DND-41 (cell line): Measurements from ENCODE around the gene CNKSR2.

Source experiments
- ATAC-seq: fragments of 200-7000 bp; cut with Tn5 transposase; 3 replicates; pipeline ENCODE4 v1.9.1; 2021; ENCODE audit warnings: low read depth; ENCODE audit not compliant: insufficient read depth
- DNase-seq: peaks from one replicate; pipeline ENCODE4 v3.0.0-alpha.2; 2020
- H2AFZ ChIP-seq: 2 replicates; pipeline ENCODE4 v1.6.0; 2012; ENCODE audit warnings: low read depth, low read length
- H3K27ac ChIP-seq: 2 replicates; pipeline ENCODE4 v1.5.1; 2012; ENCODE audit warnings: low read length, inconsistent platforms
- H3K27me3 ChIP-seq: fragments of 200-600 bp; sonication (generic); 2 replicates; pipeline ENCODE4 v1.6.0; 2012; ENCODE audit warnings: low read length, mild to moderate bottlenecking, inconsistent platforms; ENCODE audit not compliant: insufficient read depth, poor library complexity
- H3K36me3 ChIP-seq: 2 replicates; pipeline ENCODE4 v1.5.1; 2012; ENCODE audit warnings: low read length, inconsistent platforms; ENCODE audit not compliant: insufficient read depth
- H3K4me1 ChIP-seq: 2 replicates; pipeline ENCODE4 v1.5.1; 2012; ENCODE audit warnings: mild to moderate bottlenecking, low read length; ENCODE audit not compliant: insufficient read depth
- H3K4me2 ChIP-seq: 2 replicates; pipeline ENCODE4 v1.6.0; 2012; ENCODE audit warnings: mild to moderate bottlenecking, moderate library complexity, low read length, inconsistent platforms; ENCODE audit not compliant: insufficient read depth
- H3K4me3 ChIP-seq, 2 experiments: fragments of 200-600 bp in 1 of 2; shearing (Covaris generic) in 1 of 2; 2 replicates each; pipeline ENCODE4 v1.5.1; 2012 to 2016; ENCODE audit warnings: inconsistent platforms in 2 of 2, low read length in 2 of 2, mild to moderate bottlenecking in 2 of 2, low read depth in 1 of 2, moderate library complexity in 1 of 2
- H3K79me2 ChIP-seq: 2 replicates; pipeline ENCODE4 v1.6.0; 2012; ENCODE audit warnings: low read length, inconsistent platforms; ENCODE audit not compliant: insufficient read depth
- H3K9ac ChIP-seq: 2 replicates; pipeline ENCODE4 v1.6.0; 2012; ENCODE audit warnings: low read depth, mild to moderate bottlenecking, inconsistent platforms, low read length, moderate library complexity
- H3K9me3 ChIP-seq: 2 replicates; pipeline ENCODE4 v1.5.1; 2012; ENCODE audit warnings: low read length, moderate library complexity, mild to moderate bottlenecking, inconsistent platforms; ENCODE audit not compliant: insufficient read depth, severe bottlenecking
- H4K20me1 ChIP-seq: 2 replicates; pipeline ENCODE4 v1.6.0; 2012; ENCODE audit warnings: low read length; ENCODE audit not compliant: insufficient read depth
- EZH2 ChIP-seq: IDR thresholded peaks from 3 replicates; pipeline ENCODE4 v1.6.1; 2012; ENCODE audit warnings: borderline replicate concordance, low read depth, mild to moderate bottlenecking, moderate library complexity, low read length, inconsistent platforms; ENCODE audit not compliant: severe bottlenecking
- TF ChIP-seq, protein P1 (sequence below): IDR thresholded peaks from 2 replicates; pipeline ENCODE4 v1.5.1; 2012; ENCODE audit warnings: borderline replicate concordance, low read length, moderate library complexity, mild to moderate bottlenecking; ENCODE audit not compliant: poor library complexity, severe bottlenecking; ENCODE audit errors: extremely low read depth

Gene CNKSR2

DNA sequence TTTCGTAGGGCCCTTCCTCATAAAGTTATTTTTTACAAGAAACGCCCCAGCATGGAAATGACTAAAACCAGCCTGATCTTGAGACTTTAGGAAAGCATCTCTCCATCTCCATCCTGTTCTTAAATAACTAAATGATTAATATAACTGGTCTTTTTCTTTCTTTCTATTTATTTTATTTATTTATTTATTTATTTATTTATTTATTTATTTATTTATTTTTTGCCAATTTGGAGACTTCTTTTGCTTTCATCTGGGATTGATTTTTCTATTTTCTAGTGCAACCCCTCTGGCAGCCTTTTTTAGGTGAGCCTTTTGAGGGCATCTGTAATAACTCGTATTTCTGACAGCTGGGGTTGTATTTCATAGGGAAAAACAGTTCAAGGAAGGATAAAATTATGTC lies 285.1 kb downstream of the CNKSR2 start:
- no peak for DNase-seq

DNA sequence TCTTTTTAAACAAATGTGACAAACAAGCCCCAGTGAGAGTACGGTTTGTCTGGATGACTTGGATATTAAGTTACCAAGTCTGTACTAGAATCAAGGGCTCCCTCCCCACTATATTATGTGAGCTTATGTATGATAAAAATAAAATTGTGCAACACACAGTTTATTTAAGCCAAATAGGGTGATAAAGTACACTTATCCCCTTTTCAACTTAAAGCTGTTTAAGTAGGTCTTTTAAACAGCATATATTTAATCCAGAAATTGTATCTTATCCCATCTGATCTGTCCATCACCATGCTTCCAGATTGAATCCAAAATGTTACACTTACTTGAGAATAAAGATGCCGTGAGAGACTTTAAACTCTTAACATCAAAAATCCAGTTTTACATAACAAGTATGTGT lies 285.9 kb downstream of the CNKSR2 start:
- no peak overlapping the region for H2AFZ ChIP-seq
- no peaks in the 10 kb centered on the region for H4K20me1 ChIP-seq
- TF ChIP-seq, protein P1, sequence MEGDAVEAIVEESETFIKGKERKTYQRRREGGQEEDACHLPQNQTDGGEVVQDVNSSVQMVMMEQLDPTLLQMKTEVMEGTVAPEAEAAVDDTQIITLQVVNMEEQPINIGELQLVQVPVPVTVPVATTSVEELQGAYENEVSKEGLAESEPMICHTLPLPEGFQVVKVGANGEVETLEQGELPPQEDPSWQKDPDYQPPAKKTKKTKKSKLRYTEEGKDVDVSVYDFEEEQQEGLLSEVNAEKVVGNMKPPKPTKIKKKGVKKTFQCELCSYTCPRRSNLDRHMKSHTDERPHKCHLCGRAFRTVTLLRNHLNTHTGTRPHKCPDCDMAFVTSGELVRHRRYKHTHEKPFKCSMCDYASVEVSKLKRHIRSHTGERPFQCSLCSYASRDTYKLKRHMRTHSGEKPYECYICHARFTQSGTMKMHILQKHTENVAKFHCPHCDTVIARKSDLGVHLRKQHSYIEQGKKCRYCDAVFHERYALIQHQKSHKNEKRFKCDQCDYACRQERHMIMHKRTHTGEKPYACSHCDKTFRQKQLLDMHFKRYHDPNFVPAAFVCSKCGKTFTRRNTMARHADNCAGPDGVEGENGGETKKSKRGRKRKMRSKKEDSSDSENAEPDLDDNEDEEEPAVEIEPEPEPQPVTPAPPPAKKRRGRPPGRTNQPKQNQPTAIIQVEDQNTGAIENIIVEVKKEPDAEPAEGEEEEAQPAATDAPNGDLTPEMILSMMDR: no peak
- TF ChIP-seq EZH2: no peak
- H3K27ac ChIP-seq: no peak overlapping the region
- no peaks in the 10 kb centered on the region for H3K79me2 ChIP-seq
- no peak overlapping the region for H3K4me3 ChIP-seq
- H3K4me2 ChIP-seq: no peak overlapping the region
- no peak overlapping the region for H3K9ac ChIP-seq
- ATAC-seq (no peak), DNase-seq (no peak)
- no peaks in the 10 kb centered on the region for H3K27me3 ChIP-seq
- H3K4me1 ChIP-seq: no peaks in the 10 kb centered on the region
- no peaks in the 10 kb centered on the region for H3K9me3 ChIP-seq
- H3K36me3 ChIP-seq: peaks cover 2% of the 10 kb centered on the region; the same call in 1 of the 2 replicates

More for the DNA sequence above, 285.1 kb downstream of the CNKSR2 start:
- H2AFZ ChIP-seq: no peak overlapping the region
- H3K4me1 ChIP-seq: no peaks in the 10 kb centered on the region
- peaks cover 2% of the 10 kb centered on the region; the same call in 1 of the 2 replicates for H3K36me3 ChIP-seq
- H4K20me1 ChIP-seq: no peaks in the 10 kb centered on the region
- no peaks in the 10 kb centered on the region for H3K9me3 ChIP-seq
- no peaks in the 10 kb centered on the region for H3K79me2 ChIP-seq
- no peak overlapping the region for H3K4me3 ChIP-seq
- no peak for ATAC-seq
- H3K27ac ChIP-seq: no peak overlapping the region
- H3K27me3 ChIP-seq: no peaks in the 10 kb centered on the region
- H3K4me2 ChIP-seq: no peak overlapping the region
- TF ChIP-seq, protein P1: no peak
- TF ChIP-seq EZH2: no peak
- H3K9ac ChIP-seq: no peak overlapping the region

DNA sequence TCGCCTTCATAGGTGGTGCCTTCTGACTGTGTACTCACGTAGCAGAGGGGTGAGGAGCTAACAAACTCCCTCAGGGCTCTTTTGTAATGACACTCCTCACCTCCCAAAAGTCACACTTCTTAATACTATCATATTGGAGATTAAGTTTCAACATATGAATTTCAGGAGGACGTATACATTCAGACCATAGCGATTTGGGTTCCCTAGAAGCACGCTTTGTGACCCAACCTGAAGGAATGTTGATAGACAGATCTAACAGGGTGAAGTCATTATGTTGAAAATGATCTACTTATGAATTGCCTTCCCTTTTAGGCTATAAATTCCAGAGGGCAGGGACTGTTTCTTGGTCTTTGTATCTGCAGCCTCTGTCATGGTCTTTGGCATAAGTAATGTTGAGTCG lies 287.1 kb downstream of the CNKSR2 start:
- no peaks in the 10 kb centered on the region for H3K9me3 ChIP-seq
- ATAC-seq (no peak), DNase-seq (no peak)
- H3K4me2 ChIP-seq: no peak overlapping the region
- no peaks in the 10 kb centered on the region for H3K79me2 ChIP-seq
- no peaks in the 10 kb centered on the region for H3K4me1 ChIP-seq
- no peak overlapping the region for H3K27ac ChIP-seq
- H3K36me3 ChIP-seq: peaks cover 2% of the 10 kb centered on the region; the same call in 1 of the 2 replicates
- TF ChIP-seq, protein P1: no peak
- no peak for TF ChIP-seq EZH2
- H4K20me1 ChIP-seq: no peaks in the 10 kb centered on the region
- no peaks in the 10 kb centered on the region for H3K27me3 ChIP-seq
- H3K9ac ChIP-seq: no peak overlapping the region
- H3K4me3 ChIP-seq: no peak overlapping the region
- no peak overlapping the region for H2AFZ ChIP-seq

DNA sequence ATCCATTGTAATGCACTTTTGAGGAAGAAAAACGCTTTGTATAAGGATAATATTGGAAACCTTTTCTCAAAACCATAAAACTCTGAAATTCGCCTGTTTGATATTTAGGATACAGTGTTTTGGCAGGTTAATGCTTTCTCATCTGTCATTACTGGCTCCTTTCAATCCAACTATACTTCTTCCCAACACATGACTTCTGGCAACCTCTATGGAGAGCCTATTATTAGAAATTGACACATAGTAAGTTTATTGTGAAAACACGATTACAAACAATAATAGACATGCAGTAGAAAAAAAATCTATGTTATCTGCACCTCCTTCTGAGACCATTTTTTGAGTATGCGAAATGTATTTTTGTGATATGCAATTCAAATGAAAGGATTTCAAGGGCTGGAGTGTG lies 288.5 kb downstream of the CNKSR2 start:
- H3K9ac ChIP-seq: no peak overlapping the region

More for the DNA sequence above, 288.5 kb downstream of the CNKSR2 start:
- Histone ChIP-seq H3K27ac (no peak overlapping the region), H3K27me3 (no peaks in the 10 kb centered on the region), H2AFZ (no peak overlapping the region), H3K4me1 (no peaks in the 10 kb centered on the region), H3K4me2 (no peak overlapping the region), H3K36me3 (no peaks in the 10 kb centered on the region), H4K20me1 (no peaks in the 10 kb centered on the region), H3K79me2 (no peaks in the 10 kb centered on the region), H3K4me3 (no peak overlapping the region), H3K9me3 (no peaks in the 10 kb centered on the region)
- DNase-seq (no peak), ATAC-seq (no peak)
- TF ChIP-seq, protein P1: no peak
- TF ChIP-seq EZH2: no peak
